ENCODE measurements around the gene ZC3H7B.
"Not testable (repeated sequence)": the region's sequence is repeated elsewhere in the genome, so short reads cannot be mapped to it uniquely, and the experiment has no call there.

ZC3H7B gene

DNA sequence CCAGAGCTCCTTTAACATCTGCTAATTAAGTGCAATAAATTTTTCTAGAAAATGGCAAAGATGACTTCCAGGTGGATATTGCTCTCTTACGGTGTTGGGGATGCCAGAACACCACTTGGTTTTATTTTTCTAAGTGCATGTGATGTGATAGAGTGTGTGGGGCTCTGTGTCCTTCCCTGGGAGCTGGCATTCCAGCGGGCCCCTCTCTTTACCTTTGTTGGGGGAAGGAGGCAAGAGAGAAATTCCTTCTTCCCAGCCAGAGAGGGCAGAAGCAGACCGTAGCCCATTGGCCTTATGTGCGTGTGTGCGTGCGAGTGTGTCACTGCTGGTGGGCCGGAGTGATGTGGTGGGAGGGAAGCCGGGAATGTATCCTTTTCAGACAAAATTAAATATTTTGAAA, 97.6 kb downstream of the ZC3H7B start:
- FAIRE-seq (no peak), DNase-seq (ENCODE audit: insufficient read length, low spot score) (no peak)
- no peak for TF ChIP-seq SPI1 (IDR thresholded peaks at IDR 0.05; ENCODE audit: low read depth, low read length)
- TF ChIP-seq PAX5 (IDR thresholded peaks at IDR 0.05; ENCODE audit: insufficient read depth, low read length, severe bottlenecking), result no peak

DNA sequence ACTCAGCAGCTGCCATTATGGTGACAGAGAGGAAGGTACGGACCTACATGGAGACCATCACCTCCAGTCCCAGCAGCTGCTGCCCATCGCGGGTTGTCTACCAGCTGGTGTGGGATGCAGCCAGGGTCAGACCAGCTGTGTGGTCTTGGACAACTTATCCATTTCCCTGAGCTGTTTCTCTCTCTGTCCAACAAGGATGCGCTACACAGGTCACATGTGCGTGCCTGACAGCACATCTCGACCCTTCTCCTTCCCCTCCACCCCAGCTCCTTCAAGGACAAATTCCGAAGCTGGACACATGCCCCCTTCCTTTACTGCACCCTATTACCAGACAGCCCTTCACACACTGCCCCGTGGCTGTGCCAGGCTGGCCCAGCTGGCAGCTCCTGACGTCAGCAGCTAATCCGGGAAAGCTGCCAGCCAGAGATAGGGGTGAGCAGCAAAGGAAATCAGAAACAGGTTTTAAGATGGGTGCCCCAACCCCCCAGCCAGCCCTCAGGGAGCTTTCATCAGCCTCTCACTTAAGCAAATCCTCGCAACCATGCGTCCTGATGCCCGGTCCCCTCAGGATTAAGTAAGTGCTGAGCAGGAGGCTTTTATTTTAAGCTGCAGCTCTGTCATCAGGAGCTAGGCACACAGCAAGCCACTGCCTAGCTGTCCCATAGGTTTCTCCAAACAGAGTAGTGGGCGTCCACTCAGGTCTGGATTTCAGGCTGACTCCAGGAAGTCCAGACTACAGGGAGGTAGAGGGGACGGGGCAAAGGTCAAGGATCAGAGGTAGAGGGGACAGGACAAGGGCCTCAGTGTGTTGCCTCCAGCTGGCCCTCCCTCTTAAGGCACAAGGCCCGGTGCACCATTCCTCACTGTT, 100.7 kb downstream of the ZC3H7B start:
- DNase-seq (ENCODE audit: insufficient read length, low spot score), result no peak
- FAIRE-seq, result peak; percentile 47
- TF ChIP-seq POLR2A (IDR thresholded peaks at IDR 0.05; ENCODE audit: low read depth, low read length), result no peak
- no peak for TF ChIP-seq TAF1 (IDR thresholded peaks at IDR 0.05; ENCODE audit: low read depth, low read length)
- no peak for TF ChIP-seq PAX5 (IDR thresholded peaks at IDR 0.05; ENCODE audit: insufficient read depth, low read length, severe bottlenecking)
- TF ChIP-seq POLR2AphosphoS5 (IDR thresholded peaks at IDR 0.05; ENCODE audit: low read depth, low read length), result no peak
- no peak for TF ChIP-seq SPI1 (IDR thresholded peaks at IDR 0.05; ENCODE audit: low read depth, low read length)
- TF ChIP-seq POU2F2 (IDR thresholded peaks at IDR 0.05; ENCODE audit: low read depth, low read length), result no peak

GRCh38 chr22:41402851-41403250, 101.5 kb downstream of the ZC3H7B start:
- not testable (repeated sequence) for FAIRE-seq; DNase-seq (ENCODE audit: insufficient read length, low spot score)

GRCh38 chr22:41403532-41404318, 102.4 kb downstream of the ZC3H7B start:
- FAIRE-seq, result peak; percentile 99
- peak; percentile 4 for TF ChIP-seq PAX5 (IDR thresholded peaks at IDR 0.05; ENCODE audit: insufficient read depth, low read length, severe bottlenecking)
- no peak for TF ChIP-seq SPI1 (IDR thresholded peaks at IDR 0.05; ENCODE audit: low read depth, low read length)
- DNase-seq (ENCODE audit: insufficient read length, low spot score), result peak; percentile 95

DNA sequence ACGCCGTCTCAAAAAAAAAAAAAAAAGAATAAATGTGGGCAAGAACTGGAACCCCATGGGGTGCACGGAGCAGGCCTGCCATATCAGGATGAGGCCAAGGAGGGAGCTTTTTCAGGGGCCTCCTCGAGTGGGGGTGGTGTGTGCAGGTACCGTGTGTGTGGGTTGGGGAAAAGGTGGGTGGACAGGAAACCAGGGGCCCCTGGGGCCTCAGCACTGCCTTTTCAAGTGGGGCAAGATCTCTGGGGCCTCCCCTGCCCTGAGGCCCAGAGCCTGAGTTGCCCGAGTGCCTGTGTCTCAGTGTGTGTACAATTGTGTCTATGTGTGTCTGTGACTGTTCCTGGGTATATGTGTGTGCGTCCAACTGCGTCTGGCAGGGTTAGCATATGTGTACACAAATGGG, 104.3 kb downstream of the ZC3H7B start:
- FAIRE-seq, result peak; percentile 91
- peak; percentile 45 for DNase-seq (ENCODE audit: insufficient read length, low spot score)
- TF ChIP-seq PAX5 (IDR thresholded peaks at IDR 0.05; ENCODE audit: insufficient read depth, low read length, severe bottlenecking), result no peak
- peak; percentile 50; the same call in 1 of the 2 replicates for TF ChIP-seq POU2F2 (IDR thresholded peaks at IDR 0.05; ENCODE audit: low read depth, low read length)
- no peak for TF ChIP-seq TAF1 (IDR thresholded peaks at IDR 0.05; ENCODE audit: low read depth, low read length)

DNA sequence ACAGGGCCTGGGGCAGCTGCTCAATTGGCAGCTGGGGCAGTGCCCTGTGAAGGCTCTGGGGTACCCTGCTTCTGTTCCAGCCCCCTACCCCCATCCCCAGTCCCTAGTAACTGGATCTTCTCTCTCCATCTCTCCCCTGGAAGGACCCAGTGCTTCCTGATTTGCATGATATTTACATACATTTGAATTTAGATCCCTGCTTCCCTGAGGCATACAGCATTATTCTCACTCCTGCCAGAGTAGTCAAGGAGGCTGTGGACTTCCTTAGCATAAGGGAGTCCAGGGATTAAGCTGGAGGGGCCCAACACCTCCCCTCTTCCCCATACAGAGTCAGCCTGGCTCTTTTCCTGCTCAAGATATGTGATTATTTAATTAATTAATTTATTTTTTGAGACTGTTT, 105.1 kb downstream of the ZC3H7B start:
- TF ChIP-seq POLR2AphosphoS5 (IDR thresholded peaks at IDR 0.05; ENCODE audit: low read depth, low read length) (no peak), SPI1 (IDR thresholded peaks at IDR 0.05; ENCODE audit: low read depth, low read length) (no peak), TAF1 (IDR thresholded peaks at IDR 0.05; ENCODE audit: low read depth, low read length) (no peak), PAX5 (IDR thresholded peaks at IDR 0.05; ENCODE audit: insufficient read depth, low read length, severe bottlenecking) (no peak), POLR2A (IDR thresholded peaks at IDR 0.05; ENCODE audit: low read depth, low read length) (no peak), POU2F2 (IDR thresholded peaks at IDR 0.05; ENCODE audit: low read depth, low read length) (no peak)
- FAIRE-seq (no peak), DNase-seq (ENCODE audit: insufficient read length, low spot score) (no peak)

- no peak for DNase-seq (ENCODE audit: insufficient read length, low spot score)
- TF ChIP-seq POLR2A (IDR thresholded peaks at IDR 0.05; ENCODE audit: low read depth, low read length) (no peak), PAX5 (IDR thresholded peaks at IDR 0.05; ENCODE audit: insufficient read depth, low read length, severe bottlenecking) (no peak), TAF1 (IDR thresholded peaks at IDR 0.05; ENCODE audit: low read depth, low read length) (no peak), POU2F2 (IDR thresholded peaks at IDR 0.05; ENCODE audit: low read depth, low read length) (no peak), POLR2AphosphoS5 (IDR thresholded peaks at IDR 0.05; ENCODE audit: low read depth, low read length) (no peak), SPI1 (IDR thresholded peaks at IDR 0.05; ENCODE audit: low read depth, low read length) (no peak)
These were observed 106.1 kb downstream of the ZC3H7B start for GRCh38 chr22:41407433-41407832.

GRCh38 chr22:41408665-41409064, 107.3 kb downstream of the ZC3H7B start:
- no peak for FAIRE-seq
- TF ChIP-seq POLR2AphosphoS5 (IDR thresholded peaks at IDR 0.05; ENCODE audit: low read depth, low read length), result no peak
- TF ChIP-seq PAX5 (IDR thresholded peaks at IDR 0.05; ENCODE audit: insufficient read depth, low read length, severe bottlenecking), result no peak
- TF ChIP-seq POU2F2 (IDR thresholded peaks at IDR 0.05; ENCODE audit: low read depth, low read length), result no peak
- no peak for TF ChIP-seq SPI1 (IDR thresholded peaks at IDR 0.05; ENCODE audit: low read depth, low read length)
- no peak for TF ChIP-seq TAF1 (IDR thresholded peaks at IDR 0.05; ENCODE audit: low read depth, low read length)
- TF ChIP-seq POLR2A (IDR thresholded peaks at IDR 0.05; ENCODE audit: low read depth, low read length), result no peak

More at GRCh38 chr22:41407433-41407832, 106.1 kb downstream of the ZC3H7B start:
- FAIRE-seq, result peak; percentile 40

More at GRCh38 chr22:41408665-41409064, 107.3 kb downstream of the ZC3H7B start:
- no peak for DNase-seq (ENCODE audit: insufficient read length, low spot score)
